HCT116 (cell line): ENCODE data around the gene CHML.

Experiments used
- CEBPB ChIP-seq: IDR thresholded peaks from 2 replicates; pipeline ENCODE4 v1.6.1; 2012; ENCODE audit warnings: low read depth
- TCF7L2 ChIP-seq: IDR thresholded peaks from 2 replicates; pipeline ENCODE4 v1.7.0; 2011; ENCODE audit warnings: borderline replicate concordance, inconsistent platforms; ENCODE audit not compliant: insufficient read depth, insufficient read length; ENCODE audit errors: extremely low read depth

- TF ChIP-seq TCF7L2 (no peak), CEBPB (no peak)
These were observed 1.8 kb upstream of the CHML start for GRCh38 chr1:241641773-241642592.
